HepG2 (cell line): ENCODE measurements around the gene CA7. TPM values are rescaled to one million over a fixed set of nuclear protein-coding genes. Genes with fewer than 3 reads are reported as not detected.

ENCODE experiments used
- ATAC-seq: fragments of 200-7000 bp; cut with Tn5 transposase; 3 replicates; pipeline ENCODE4 v1.9.1; 2020; ENCODE audit warnings: mild to moderate bottlenecking, moderate library complexity
- BruUV-seq: library from RNA; stranded (reverse); fragments of 400-500 nt; replicated peaks from 2 replicates; lab custom pipeline; 2021; lab: Mats Ljungman, UMichigan
- CTCF ChIA-PET: fragments of 300-600 bp; formaldehyde crosslinking; extraction: SDS; loops from one replicate; lab custom pipeline; 2021; ENCODE audit warnings: low total read pairs, inconsistent platforms, low intra/inter-chr PET ratio; lab: Yijun Ruan, JAX
- POLR2A ChIA-PET: fragments of 350-600 bp; sonication (Branson Sonifier 250); formaldehyde crosslinking; loops from one replicate; lab custom pipeline; 2020; ENCODE audit warnings: antibody characterized with exemption, inconsistent platforms; lab: Yijun Ruan, JAX
- DNase-seq: peaks from one replicate; pipeline ENCODE4 v3.0.0-alpha.2; 2015; ENCODE audit warnings: low spot score
- FAIRE-seq: peaks from 3 replicates; lab custom pipeline; 2011; peaks lifted over from hg19 to GRCh38; lab: Jason Lieb, UNC
- H2AFZ ChIP-seq: one replicate; pipeline ENCODE4 v1.6.1; 2011; ENCODE audit warnings: low read length, inconsistent platforms
- H3K27ac ChIP-seq: fragments of 300-600 bp; 3 replicates; pipeline ENCODE4 v1.8.0; 2011; ENCODE audit warnings: mixed run types, mild to moderate bottlenecking, mixed read lengths, low read length, inconsistent platforms; ENCODE audit not compliant: insufficient read depth; ENCODE audit errors: extremely low read length
- H3K27me3 ChIP-seq, 2 experiments: fragments of 200-600 bp in 1 of 2; 2 replicates in 1 of 2; 3 replicates in 1 of 2; pipeline versions ENCODE4 v1.6.0 to v1.8.0; 2011; ENCODE audit warnings: low read length in 2 of 2, mild to moderate bottlenecking in 2 of 2, moderate library complexity in 2 of 2, inconsistent platforms in 1 of 2; ENCODE audit not compliant: insufficient read depth in 2 of 2, control insufficient read depth in 1 of 2
- H3K36me3 ChIP-seq, 2 experiments: fragments of 200-600 bp in 1 of 2; replicated peaks in 1 of 2; 2 replicates in 1 of 2; 3 replicates in 1 of 2; pipeline versions ENCODE4 v1.5.1 to v1.8.0; 2011; ENCODE audit warnings: low read length in 2 of 2, inconsistent platforms in 1 of 2; ENCODE audit not compliant: insufficient read depth in 2 of 2, control insufficient read depth in 1 of 2
- H3K4me1 ChIP-seq: 2 replicates; pipeline ENCODE4 v1.5.1; 2012; ENCODE audit warnings: low read length, inconsistent platforms; ENCODE audit not compliant: insufficient read depth
- H3K4me2 ChIP-seq: 2 replicates; pipeline ENCODE4 v1.6.0; 2011; ENCODE audit warnings: low read depth, low read length, inconsistent platforms
- H3K4me3 ChIP-seq, 3 experiments: fragments of 200-600 bp in 1 of 3; sonication (generic), shearing (Covaris generic) in 1 of 3; replicated peaks in 1 of 3; 2 replicates each; pipeline ENCODE4 v1.5.1; 2011 to 2016; ENCODE audit warnings: low read length in 3 of 3, inconsistent platforms in 2 of 3, low read depth in 2 of 3, mild to moderate bottlenecking in 2 of 3, control low read depth in 1 of 3, mixed read lengths in 1 of 3; ENCODE audit not compliant: insufficient read depth in 1 of 3
- H3K79me2 ChIP-seq: one replicate; pipeline ENCODE4 v1.6.1; 2011; ENCODE audit warnings: low read length, inconsistent platforms; ENCODE audit not compliant: insufficient read depth
- H3K9ac ChIP-seq: 2 replicates; pipeline ENCODE4 v1.6.0; 2011; ENCODE audit warnings: mild to moderate bottlenecking, low read depth, low read length, inconsistent platforms; ENCODE audit not compliant: insufficient read depth
- H3K9me3 ChIP-seq: 2 replicates; pipeline ENCODE4 v1.5.1; 2012; ENCODE audit warnings: mild to moderate bottlenecking, low read length
- H4K20me1 ChIP-seq: 2 replicates; pipeline ENCODE4 v1.6.0; 2011; ENCODE audit warnings: inconsistent platforms, mild to moderate bottlenecking, low read length, moderate library complexity; ENCODE audit not compliant: insufficient read depth
- ARID4A ChIP-seq: sonication (generic); formaldehyde crosslinking; IDR thresholded peaks from 2 replicates; pipeline ENCODE4 v1.5.0; 2020; ENCODE audit warnings: mild to moderate bottlenecking, missing genetic modification reagents, borderline replicate concordance
- BRCA1 ChIP-seq: sonication (generic); formaldehyde crosslinking; IDR thresholded peaks from 2 replicates; pipeline ENCODE4 v1.4.0; 2020; ENCODE audit warnings: missing genetic modification reagents
- CHD4 ChIP-seq: fragments of 200-600 bp; sonication (generic); IDR thresholded peaks from 2 replicates; pipeline ENCODE4 v1.7.0; 2017; ENCODE audit warnings: mild to moderate bottlenecking, low read length, borderline replicate concordance
- FOXK2 ChIP-seq: fragments of 450-650 bp; IDR thresholded peaks from 2 replicates; pipeline ENCODE4 v1.6.1; 2016
- HOXA5 ChIP-seq: sonication (generic); formaldehyde crosslinking; IDR thresholded peaks from 2 replicates; pipeline ENCODE4 v1.4.0; 2020; ENCODE audit warnings: missing genetic modification reagents
- HOXD1 ChIP-seq: sonication (generic); formaldehyde crosslinking; IDR thresholded peaks from 2 replicates; pipeline ENCODE4 v1.5.0; 2020; ENCODE audit warnings: missing genetic modification reagents
- KLF11 ChIP-seq: IDR thresholded peaks from 2 replicates; pipeline ENCODE4 v1.6.1; 2016; ENCODE audit warnings: missing compliant biosample characterization
- NCOR1 ChIP-seq: fragments of 200-600 bp; sonication (generic); IDR thresholded peaks from 2 replicates; pipeline ENCODE4 v1.7.0; 2017; ENCODE audit warnings: antibody characterized with exemption, low read length, borderline replicate concordance
- PBX3 ChIP-seq: sonication (generic); formaldehyde crosslinking; IDR thresholded peaks from 2 replicates; pipeline ENCODE4 v1.8.1; 2023; ENCODE audit warnings: missing genetic modification reagents, inconsistent platforms, borderline replicate concordance
- SKI ChIP-seq: fragments of 450-650 bp; IDR thresholded peaks from one replicate; pipeline ENCODE4 v1.6.1; 2018; ENCODE audit warnings: mild to moderate bottlenecking; ENCODE audit not compliant: partially characterized antibody
- TBP ChIP-seq: sonication (generic); formaldehyde crosslinking; IDR thresholded peaks from 2 replicates; pipeline ENCODE4 v1.5.0; 2020; ENCODE audit warnings: missing genetic modification reagents
- ZNF597 ChIP-seq: sonication (generic); formaldehyde crosslinking; IDR thresholded peaks from 2 replicates; pipeline ENCODE4 v1.5.0; 2020; ENCODE audit warnings: missing genetic modification reagents
- ZNF615 ChIP-seq: sonication (generic); formaldehyde crosslinking; IDR thresholded peaks from 2 replicates; pipeline ENCODE4 v1.5.0; 2020; ENCODE audit warnings: mild to moderate bottlenecking, missing genetic modification reagents, borderline replicate concordance
- WGBS: methylation state at CpG from one replicate; pipeline ENCODE4 v1.1.6; 2017; ENCODE audit warnings: low lambda C conversion rate; 5-methylcytosine and 5-hydroxymethylcytosine counted together
- in situ Hi-C: cut with HindIII; loops from 2 replicates; pipeline ENCODE4 v1.10.0; 2017; ENCODE audit warnings: low pct_unique_long_range_greater_than_20kb; ENCODE audit not compliant: extremely low pct_ligation_motif_present
- intact Hi-C: fragments of 100-400 bp; cut with micrococcal nuclease; formaldehyde crosslinking; loops from one replicate; pipeline ENCODE4 v1.10.0; 2022; ENCODE audit not compliant: unreplicated experiment
- polyA plus RNA-seq, 8 experiments: library from polyadenylated mRNA; depleted of rRNA in 3 of 8; stranded (reverse) in 7 of 8; unstranded in 1 of 8; fragments of >200 nt; fragmentation: Illumina TruSeq in 4 of 8; extraction: Trizol in 4 of 8; gene quantifications; 2 replicates each; pipeline versions ENCODE4 v1.2.1 to v1.2.3, GENCODE V29; 2011 to 2016; ENCODE audit warnings: low read depth in 4 of 8, missing spikeins in 1 of 8, mixed read lengths in 1 of 8; ENCODE audit not compliant: insufficient read depth in 1 of 8
- total RNA-seq, 5 experiments: library from RNA; depleted of rRNA; stranded (reverse); fragments of >200 nt; fragmentation: Illumina TruSeq; extraction: Trizol; gene quantifications; 2 replicates each; pipeline ENCODE4 v1.2.3, GENCODE V29; 2016; ENCODE audit warnings: low read depth in 1 of 5

The CA7 gene
- total and polyA plus RNA-seq, 2 of the 13 experiments (the other 11 are each of a cell fraction or from before 2014, with no cell fraction given): not detected

- Histone ChIP-seq H3K79me2 (no peaks in the 10 kb centered on the region), H3K27me3 (peaks cover 7 to 70% of the 10 kb centered on the region in 2 experiments; a peak in 4 of 5 replicates), H2AFZ (no peak overlapping the region), H3K9me3 (no peaks in the 10 kb centered on the region), H3K36me3 (no peaks in the 10 kb centered on the region), H3K27ac (no peak overlapping the region), H4K20me1 (no peaks in the 10 kb centered on the region), H3K4me2 (peak overlapping the region; percentile 84)
- in situ Hi-C loops: no loop called here
- FAIRE-seq: no peak
- ATAC-seq: peak; percentile 51
- BruUV-seq: no TSS peak
- POLR2A ChIA-PET: interaction anchor here (0.8 kb wide), 1 partner anchor 13 kb away, joined by 3 read pairs; the partner anchor contains the start of gene NAE1
- intact Hi-C loops: loop anchor here (10.0 kb wide), 1 partner anchor 89 kb away; the partner anchor contains the start of gene DYNC1LI2
- no peak for TF ChIP-seq SKI
- no peak for TF ChIP-seq FOXK2
- TF ChIP-seq ARID4A (CRISPR knock-in tag): peak; percentile 29; the same call in 1 of the 2 replicates
- TF ChIP-seq, all 625 proteins: peak for 1
- peaks cover 15% of the 10 kb centered on the region; the same call in 1 of the 2 replicates for H3K4me1 ChIP-seq
- H3K4me3 ChIP-seq: peak overlapping the region; percentile 47 to 74 (median 48); a peak in 4 of 6 replicates
- H3K9ac ChIP-seq: no peak overlapping the region
- CTCF ChIA-PET: no interaction called here
- no peak for DNase-seq
- 30% methylated on average over 4 of the region's 14 CpGs for WGBS
Observed at GRCh38 chr16:66844009-66844341, 239 bp upstream of the CA7 start.

- Histone ChIP-seq H4K20me1 (no peaks in the 10 kb centered on the region), H2AFZ (no peak overlapping the region), H3K9me3 (no peaks in the 10 kb centered on the region), H3K27ac (no peak overlapping the region), H3K4me1 (peaks cover 15% of the 10 kb centered on the region; the same call in 1 of the 2 replicates), H3K79me2 (no peaks in the 10 kb centered on the region), H3K36me3 (no peaks in the 10 kb centered on the region), H3K4me2 (peak overlapping the region; percentile 84), H3K4me3 (peak overlapping the region; percentile 47 to 74 (median 48); a peak in 3 of 6 replicates), H3K9ac (no peak overlapping the region), H3K27me3 (peaks cover 7 to 74% of the 10 kb centered on the region in 2 experiments; a peak in 4 of 5 replicates)
- no TSS peak for BruUV-seq
- in situ Hi-C loops (no loop called here), intact Hi-C loops (loop anchor here (10.0 kb wide), 1 partner anchor 90 kb away; the partner anchor contains the start of gene DYNC1LI2)
- FAIRE-seq (no peak), ATAC-seq (no peak), DNase-seq (no peak)
- WGBS: 15% methylated on average over 10 of the region's 10 CpGs
- CTCF ChIA-PET: no interaction called here
- POLR2A ChIA-PET: interaction anchor here (1.4 to 1.7 kb wide), 2 partner anchors 15 to 22 kb away, joined by 3 to 7 read pairs; partner anchors contain the start of gene NAE1
- no peak for TF ChIP-seq KLF11 (CRISPR knock-in tag)
- TF ChIP-seq PBX3 (CRISPR knock-in tag): no peak
- TF ChIP-seq HOXD1 (CRISPR knock-in tag): no peak
- no peak for TF ChIP-seq ZNF597 (CRISPR knock-in tag)
- no peak for TF ChIP-seq HOXA5 (CRISPR knock-in tag)
- TF ChIP-seq TBP: no peak
- no peak for TF ChIP-seq ZNF615 (CRISPR knock-in tag)
- TF ChIP-seq CHD4: no peak
- no peak for TF ChIP-seq NCOR1
- TF ChIP-seq BRCA1 (CRISPR knock-in tag): no peak
Observed at GRCh38 chr16:66845080-66845410, 831 bp downstream of the CA7 start.
